ENCODE measurements around the gene CNTNAP2.

CNTNAP2 gene

DNA sequence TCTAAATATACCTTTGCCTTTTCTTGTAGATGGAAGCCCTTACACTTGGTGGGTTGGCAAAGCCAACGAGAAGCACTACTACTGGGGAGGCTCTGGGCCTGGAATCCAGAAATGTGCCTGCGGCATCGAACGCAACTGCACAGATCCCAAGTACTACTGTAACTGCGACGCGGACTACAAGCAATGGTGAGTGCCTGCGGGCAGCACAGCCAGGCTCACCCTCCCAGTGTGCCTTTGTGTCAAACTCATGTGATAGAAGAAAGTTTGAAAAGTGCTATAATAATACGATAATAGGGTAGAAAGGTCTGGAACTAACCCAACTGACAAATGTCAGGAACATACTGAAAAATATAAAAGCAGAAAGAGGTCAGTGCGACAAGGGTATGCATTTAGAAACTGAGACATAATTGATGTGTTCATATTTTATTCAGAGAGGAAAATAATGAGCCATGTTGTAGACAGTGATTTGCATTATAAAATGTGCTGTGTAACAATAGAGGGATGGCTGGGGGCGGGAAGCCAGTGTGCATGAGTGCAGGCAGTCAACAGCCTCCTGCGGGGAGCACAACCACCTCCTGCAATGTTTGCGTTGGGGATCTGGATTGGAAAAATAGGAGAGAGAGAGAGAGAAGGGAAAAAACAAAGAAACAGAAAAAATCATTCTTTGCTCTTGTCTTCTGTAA is 1787.1 kb downstream of the CNTNAP2 start:
- no peak for DNase-seq

DNA sequence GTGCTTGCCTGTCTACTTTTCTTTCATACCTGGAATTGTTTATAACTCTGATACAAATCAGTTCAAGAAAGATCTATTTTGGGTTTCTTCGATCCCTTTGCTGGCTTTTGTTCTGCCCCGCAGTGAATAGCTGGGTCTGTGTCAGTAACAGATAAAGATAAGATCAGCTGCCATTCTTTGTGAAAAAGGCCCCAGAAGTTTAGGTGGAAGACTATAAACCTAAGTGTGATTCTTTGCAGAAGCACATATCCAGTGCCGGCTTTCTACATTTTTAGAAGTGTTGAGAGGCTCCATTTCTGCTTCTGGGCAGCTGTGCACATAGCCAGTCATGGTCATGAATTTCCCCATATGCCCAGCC is 1787.6 kb downstream of the CNTNAP2 start:
- DNase-seq, result no peak

DNA sequence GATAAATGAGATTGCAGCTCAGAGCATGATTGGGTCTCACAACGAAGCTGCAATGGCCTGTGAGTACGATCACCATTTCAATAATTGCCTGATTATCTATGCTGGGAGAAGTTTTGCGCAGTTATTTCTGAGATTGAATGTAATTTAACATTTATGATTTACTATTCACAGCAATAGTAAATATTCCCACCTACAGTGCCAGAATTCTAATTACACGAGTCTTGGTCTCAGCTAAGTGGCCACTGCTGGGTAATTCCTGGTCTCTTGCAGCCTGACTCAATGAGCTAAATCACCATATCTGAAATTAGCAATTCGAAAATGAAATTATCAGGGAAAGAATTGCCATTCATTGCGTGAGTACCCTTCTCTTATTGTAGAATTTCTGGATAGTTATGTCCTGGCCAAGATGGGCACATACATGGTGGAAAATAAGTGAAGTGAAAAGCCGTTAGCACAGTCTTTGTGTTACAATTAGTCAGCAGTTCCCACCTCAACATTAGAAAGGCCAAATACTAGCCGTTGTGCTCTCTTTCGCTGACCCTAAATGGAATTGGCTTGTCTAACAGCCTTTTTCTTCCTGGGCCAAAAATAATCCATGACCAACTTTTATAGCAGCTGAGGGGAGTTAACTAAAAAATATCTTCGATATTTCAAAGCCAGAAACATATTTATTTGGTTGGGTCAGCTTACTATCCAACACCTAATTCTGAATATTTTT is 1793.0 kb downstream of the CNTNAP2 start:
- no peak for DNase-seq

DNA sequence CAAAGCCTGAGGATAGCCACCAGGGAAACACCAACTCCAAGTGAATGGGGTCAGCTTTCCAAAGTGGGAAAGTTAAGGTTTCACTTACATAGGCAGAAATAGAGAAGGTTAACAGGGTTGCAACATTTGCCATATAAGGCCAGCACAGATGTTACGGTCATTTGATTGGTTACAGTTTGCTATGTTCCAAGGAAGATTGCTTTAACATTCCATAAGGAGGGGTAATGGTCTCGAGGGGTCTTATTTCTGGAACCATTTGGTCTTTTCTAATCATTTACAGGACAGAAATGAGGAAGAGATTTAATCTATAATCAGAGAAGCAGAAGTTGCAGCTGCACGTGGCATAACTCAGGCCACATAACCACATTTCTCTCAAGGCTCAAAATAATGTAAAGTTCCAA is 1794.6 kb downstream of the CNTNAP2 start:
- DNase-seq, result no peak

DNA sequence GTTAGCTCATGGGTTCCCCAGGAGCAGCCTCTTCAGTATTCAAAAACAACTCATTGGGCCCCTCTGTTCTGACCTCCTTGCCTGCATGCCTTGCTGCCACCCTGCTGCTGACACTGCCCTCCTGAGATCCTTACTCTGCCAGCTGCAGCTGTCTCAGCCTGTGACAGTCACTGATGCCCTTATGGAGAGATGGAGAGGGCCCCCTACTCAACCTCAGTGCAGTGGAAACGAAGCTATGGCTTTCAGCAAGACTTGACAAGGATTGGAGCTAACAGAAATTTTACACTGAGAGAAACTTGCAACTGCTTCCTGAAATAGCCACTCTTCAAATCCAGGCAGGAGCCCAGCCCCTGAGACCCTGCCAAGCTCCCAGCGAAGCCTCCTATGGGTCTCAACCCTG is 1795.7 kb downstream of the CNTNAP2 start:
- DNase-seq, result no peak

DNA sequence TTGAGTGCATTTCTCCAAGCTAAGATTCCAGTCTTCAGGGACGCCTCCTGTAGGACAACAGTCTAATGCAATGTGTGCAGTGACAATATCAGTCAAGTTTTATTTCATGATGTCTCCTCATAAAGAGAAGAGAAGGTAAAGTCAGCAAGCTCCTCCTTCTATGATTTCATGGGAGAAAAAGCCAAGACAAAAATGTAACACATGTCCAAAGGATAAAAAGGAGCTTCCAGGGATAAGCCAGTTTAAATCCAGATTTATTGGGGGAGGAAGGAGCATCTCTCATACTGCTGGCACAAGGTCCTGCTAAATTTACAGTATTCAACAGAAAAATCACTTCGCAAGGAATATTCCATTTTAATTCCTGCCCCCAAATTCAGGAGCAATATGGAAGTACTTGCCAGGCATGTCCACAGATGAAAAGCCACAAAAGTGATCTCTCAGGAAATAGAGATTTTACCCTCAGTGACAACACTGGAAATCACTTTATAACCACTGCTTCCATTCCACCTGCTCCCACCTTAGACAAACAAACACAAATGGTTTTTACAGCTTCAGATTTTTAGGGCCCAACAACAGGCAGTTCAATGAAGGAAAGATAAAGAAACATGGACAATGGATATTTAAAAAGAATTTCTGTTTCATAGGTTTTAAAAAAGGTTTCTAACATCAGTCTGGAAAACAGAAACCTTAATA is 1796.5 kb downstream of the CNTNAP2 start:
- DNase-seq, result no peak

DNA sequence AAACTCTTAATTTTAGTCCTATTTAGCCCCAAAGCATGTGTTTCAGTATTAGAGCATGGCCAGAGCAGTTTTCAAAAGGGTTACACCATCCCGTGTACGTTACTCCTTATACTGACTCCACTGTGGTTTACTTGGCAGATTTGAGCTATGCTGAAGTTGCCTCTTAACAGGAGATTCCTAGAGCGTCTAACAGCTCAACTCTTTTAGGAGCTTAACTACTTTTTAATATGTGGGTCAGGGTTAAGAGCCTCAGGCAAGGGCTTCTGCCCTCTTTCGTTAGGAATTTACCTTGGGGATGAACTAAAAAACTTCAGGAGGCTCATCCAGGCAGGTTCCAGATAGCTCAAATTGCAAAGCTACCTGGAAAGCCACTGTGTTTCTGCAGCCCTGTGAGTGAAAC is 1799.2 kb downstream of the CNTNAP2 start:
- no peak for DNase-seq

DNA sequence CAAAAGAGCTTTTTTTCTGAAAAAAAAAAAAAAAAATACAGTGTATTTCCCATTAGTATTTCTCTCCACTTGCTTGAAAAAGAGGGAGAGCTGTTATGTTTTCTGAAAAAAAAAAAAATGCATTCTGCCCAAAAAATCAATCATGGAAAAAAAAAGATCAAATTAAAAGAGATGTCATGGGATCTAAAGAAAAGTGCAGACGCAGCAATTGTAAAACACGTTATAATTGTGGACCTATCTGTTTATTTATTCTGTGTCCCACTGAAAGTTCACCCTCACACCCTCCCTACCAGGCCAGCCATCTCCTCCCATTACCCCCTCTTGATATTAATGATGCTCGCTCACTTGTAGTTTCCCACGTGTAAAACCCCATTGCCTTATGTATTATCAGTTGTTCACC is 1800.0 kb downstream of the CNTNAP2 start:
- no peak for DNase-seq

DNA sequence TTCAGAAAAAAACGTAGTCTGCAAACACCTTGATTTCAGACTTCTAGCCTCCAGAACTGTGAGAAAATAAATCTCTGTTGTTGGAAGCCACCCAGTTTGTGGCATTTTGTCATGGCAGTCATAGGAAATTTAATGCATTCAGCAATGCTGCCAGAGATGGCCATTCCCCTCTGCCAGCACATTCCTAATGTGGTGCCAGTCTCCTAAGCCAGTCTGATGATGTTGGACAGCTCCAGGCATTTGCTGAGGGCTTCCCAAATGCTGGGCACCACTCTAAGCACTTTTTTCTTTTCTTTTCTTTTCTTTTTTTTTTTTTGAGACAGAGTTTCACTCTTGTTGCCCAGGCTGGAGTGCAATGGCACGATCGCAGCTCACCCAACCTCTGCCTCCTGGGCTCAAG is 1807.2 kb downstream of the CNTNAP2 start:
- DNase-seq, result no peak

DNA sequence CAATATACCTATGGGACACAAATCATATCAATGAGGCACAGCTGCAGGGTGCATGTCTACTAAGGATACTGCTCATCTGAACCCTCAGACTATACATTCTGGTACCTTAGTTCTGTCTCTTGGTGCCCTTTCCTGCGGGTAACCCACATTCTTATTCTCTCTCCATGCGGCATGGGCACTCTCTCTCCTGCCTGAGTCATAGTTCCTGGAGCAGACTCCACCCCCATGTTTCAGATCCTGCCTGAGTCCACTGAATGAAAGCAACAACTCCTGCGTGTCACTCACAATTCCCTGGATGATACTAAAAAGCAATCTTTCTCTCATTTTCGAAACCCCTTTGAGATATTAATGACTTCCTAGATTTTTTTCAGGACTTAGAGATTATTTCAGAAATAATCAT is 1820.8 kb downstream of the CNTNAP2 start:
- no peak for DNase-seq

DNA sequence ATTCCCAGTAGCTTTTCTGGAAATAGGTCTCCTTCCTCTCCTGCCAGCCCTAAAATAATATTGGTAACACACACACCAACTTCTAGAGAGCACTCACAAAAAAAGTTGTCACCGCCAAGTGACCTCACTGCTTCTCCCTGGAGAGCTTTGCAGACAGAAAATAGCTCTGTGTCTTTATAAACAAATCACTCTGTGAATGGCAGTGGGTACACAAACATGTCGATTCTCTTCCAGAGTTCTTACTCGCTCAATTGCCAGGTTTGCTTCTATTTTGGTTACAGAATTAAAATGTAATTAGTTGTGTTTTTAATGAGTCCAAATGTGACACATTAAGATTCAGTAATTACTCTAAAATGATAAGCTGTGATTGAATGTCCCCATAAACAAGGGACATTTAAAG is 1824.8 kb downstream of the CNTNAP2 start:
- DNase-seq, result no peak

DNA sequence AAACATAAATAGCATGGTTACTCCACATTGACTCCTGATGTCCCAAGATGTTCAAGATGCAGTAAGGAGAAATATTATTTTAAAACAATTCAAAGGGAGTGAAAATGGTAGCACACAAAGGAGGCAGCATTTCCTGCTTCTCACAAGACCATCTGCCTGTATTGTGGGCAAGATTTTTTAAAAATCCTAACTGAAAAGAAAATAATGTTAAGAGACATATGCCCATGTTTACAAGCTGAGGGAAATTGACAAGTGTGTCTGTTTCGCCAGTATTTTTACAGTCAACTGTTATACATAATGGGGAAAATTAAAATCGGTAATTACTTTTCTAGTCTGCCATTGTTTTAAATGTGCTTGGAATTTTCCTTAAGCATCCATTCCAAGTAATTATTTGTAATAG is 1827.7 kb downstream of the CNTNAP2 start:
- no peak for DNase-seq

DNA sequence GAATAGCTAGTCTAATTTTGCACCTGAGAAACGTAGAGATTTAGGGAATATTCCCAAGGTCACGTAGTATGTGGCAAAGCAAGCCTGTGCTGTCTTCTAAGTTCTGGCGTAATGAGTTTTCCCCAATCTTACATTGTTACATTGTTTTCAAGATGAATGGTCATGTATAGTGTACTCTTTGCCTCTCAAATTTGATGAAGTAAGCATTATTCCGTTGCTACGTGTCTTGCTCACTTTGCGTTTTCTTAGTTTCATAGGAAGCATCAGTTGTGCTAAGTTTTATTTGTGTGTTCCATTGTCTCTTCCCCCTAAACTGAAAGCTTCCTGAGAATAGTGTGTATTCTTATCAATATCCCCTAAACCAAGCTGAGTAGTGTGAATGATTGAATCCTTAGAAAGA is 1836.3 kb downstream of the CNTNAP2 start:
- no peak for DNase-seq

DNA sequence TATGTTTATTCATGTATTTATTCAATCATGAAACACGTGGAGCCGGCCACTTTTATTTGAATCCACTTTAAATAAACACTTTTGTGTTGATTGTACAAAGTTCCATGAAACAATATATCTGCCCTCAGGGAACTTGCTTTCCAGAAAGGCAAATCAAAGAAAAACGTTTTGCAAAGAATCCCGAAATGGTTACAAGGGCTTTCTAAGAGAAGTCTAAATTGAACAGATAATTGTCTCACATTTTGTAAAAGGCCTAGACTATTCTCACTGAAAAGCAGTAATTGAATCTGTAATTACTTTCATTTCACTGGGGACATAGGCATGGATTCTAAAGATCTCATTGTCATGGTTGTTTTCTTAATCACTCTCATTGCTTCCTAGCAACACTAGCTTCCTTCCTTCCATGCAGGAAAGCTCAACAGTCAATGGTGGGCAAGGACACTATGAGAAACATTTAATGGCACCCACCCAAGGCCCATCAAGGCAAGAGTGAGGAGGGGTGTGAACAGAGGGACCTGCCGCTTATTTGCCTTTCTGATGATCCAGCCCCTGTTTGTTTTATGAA is 1851.5 kb downstream of the CNTNAP2 start:
- no peak for DNase-seq

DNA sequence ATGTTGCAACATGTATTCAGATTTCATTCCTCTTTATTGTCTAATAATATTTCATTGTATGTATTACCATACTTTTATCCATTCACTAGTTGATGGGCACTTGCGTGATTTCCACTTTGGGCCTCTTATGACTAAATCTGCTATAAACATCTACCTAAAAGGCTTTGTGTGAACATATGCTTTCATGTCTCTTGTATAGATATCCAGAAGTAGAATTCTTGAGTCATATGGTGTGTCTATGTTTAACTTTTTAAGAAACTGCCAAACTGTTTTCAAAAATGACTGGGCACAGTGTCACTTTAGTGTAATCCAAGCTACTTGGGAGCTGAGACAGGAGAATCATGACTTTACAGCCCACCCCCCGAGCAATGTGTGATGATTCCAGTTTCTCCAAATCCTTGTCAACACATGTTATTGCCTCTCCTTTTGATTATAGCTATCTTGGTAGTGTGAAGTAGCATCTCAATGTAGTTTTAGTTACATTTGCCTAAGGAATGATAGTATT is 1855.1 kb downstream of the CNTNAP2 start:
- DNase-seq, result no peak

DNA sequence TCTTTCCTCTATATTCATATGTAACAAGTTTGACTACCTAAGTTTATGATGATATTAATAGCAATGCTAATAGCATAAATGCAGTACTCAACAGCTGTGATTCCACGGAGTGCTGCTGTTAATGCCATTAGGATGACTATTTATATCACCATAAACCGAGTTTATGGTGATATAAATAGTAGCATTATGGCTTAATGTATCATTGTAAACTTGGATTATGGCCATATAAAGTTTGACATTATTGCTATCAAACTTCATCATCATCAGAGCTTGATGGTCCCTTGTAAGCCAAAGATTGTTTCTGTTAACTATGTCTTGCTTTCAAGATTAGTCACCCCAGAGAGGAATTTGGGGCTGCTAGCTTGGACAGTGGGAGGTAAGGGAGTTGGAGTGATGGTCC is 1861.6 kb downstream of the CNTNAP2 start:
- DNase-seq, result no peak

DNA sequence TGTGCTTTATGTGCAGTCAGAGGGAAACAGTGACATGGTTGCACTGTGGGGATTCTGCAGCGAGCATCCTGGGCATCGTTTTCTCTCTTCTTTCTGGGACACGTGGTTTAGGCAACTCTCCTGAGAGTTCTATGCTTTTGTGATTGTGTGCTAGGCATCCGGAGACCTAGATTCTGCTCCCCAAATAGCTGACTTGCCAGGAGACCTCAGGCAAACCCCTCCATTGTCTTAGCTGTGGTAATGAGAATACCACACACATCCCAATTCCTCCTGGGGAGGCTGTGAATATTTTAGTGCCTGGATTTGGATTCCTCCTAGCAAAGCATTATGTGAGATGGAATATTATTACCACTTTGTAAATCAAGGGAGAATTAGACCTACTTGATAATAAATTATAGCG is 1862.0 kb downstream of the CNTNAP2 start:
- DNase-seq, result no peak

DNA sequence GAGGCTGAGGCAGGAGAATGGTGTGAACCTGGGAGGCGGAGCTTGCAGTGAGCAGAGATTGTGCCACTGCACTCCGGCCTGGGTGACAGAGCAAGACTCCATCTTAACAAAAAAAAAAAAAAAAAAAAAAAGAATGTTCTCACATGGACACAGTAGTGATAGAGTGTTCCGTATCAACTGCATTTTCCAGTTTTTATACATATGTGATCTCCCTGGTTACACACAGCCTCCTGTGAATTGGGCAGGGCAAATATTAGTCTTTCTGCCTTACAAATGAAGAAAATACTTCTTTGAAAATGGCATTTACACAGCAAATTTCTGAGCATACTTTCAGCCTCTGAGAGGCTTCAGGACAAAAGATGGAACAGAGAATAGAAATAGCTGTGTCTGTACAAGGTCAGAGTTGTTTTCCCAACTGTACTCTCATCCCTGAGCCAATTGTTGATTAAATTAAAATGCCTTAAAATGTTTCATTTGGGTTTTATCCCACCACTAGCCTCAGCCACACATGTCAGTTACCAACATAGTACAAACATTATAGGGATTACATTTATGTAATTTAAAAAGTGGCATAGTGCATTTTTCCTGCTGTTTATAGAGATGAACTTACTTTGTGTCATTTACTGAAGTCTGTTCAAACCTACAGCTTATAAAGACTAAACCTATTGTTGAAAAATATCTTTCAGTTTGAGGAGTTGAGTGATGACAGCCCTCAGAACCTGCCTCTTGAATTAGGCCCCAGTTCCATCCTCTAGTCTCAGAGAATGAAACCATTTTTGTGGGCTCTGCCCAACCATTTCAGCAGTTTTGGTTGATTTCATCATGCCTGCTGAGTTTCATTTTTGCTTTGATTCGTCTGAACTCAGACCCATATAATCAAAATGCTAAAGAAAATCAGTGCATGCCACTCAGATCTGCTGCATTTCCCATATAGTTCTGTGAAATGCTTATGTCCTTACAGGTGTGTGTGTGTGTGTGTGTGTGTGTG is 1864.5 kb downstream of the CNTNAP2 start:
- no peak for DNase-seq

DNA sequence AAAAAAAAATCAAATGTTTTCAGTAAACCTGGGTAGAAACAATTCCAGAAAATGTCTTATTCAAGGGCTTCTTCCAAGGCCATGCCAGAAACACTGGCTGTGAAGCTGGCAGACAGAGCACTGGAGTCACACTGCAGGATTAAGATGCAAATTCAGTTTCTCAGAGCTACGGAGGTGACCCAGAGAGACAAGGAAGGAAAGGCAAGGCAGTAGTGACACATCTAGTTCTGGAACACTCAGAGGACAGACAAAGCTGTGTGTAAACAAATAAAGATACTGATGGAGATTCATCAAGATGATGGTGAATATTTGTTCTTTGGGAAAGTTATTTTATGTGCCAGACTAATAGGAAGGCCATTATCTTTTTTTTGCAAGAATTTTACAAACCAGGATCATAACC is 1865.7 kb downstream of the CNTNAP2 start:
- no peak for DNase-seq

DNA sequence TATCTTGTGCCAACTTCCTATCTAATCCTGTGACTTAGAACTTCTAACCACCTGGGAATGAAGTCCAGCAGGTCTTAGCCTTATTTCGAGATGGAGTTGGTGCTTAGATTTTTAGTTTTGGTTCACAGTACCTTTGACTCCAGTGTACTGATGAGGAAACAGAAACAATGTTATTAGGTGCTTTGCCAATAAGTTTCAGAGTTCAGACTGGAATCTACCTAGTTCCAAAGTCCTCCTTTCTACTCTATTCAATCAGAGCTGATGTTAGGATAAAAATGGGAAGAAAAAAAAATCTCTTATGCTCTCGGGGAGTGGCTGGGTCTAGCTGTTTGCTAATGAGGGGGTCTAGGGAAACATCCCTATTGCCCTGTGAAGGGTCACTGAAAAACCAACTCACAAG is 1867.7 kb downstream of the CNTNAP2 start:
- DNase-seq, result no peak

DNA sequence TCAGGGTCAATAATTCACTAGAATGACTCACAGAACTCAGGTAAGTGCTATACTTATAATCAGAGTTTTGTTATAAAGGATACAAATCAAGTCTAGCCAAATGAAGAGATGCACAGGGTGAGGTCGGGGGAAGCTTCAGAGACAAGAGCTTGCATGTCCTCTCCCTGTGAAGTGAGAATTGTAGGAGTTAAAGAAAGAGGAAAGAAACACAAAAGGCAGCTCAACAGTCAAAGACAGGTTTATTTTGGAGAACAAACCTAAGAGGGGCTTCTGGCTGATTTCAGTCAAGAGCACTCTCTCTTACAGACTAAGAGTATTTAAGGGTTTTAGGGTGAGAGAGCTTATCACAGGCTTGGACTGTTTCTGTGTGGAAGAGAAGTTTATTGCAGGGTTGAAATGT is 1873.5 kb downstream of the CNTNAP2 start:
- DNase-seq, result no peak

DNA sequence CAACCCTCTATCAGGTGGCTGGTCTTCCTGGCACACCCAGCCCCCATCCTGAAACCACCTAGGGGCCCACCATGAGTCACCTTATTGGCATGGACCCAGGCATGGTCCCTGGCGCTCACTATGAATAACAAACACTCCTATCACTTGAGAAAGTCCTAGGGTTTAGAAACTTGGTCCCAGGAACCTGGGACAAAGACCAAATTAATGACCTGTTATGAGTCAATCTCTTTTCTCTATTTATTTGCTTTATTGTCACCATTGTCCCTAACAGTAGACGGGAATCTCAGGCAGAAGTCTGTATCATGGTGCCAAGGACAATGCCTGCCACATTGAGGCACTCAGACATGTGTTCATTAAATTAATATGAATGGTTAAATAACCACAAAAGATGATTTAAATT is 1874.3 kb downstream of the CNTNAP2 start:
- DNase-seq, result no peak

DNA sequence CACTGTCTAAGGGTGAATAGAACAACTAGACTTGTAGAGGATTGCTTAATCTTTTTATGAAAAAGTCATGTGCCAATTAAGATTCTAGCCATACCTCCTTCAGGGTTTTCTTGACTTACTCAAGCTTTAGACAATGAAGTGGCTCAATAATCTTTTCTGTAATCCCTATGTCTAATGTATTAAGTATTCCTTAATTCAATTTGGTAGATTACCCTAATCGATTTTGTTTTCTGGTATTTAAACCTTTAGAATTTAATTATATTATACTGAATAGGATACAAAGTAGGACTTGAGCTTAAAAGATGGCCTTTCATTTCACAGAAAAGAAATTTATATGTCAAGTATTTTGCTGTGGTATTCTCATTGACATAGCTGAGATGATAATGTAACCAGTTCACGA is 1876.1 kb downstream of the CNTNAP2 start:
- DNase-seq, result no peak

Data from activated T-cell treated with anti-CD3 and anti-CD28 coated beads, Interleukin-2, amount 50 U/mL, for 48 hours (primary cell).